Skeletal muscle tissue (tissue), 4 donors: ENCODE measurements around the gene HSPBAP1. TPM values are rescaled to one million over a fixed set of nuclear protein-coding genes. Genes with fewer than 3 reads are reported as not detected.

ENCODE experiments used
- H3K27ac ChIP-seq: one replicate; pipeline ENCODE4 v1.7.0; 2013; ENCODE audit warnings: mild to moderate bottlenecking, low read depth, low read length, inconsistent platforms
- H3K27me3 ChIP-seq, 3 donors: one replicate each; pipeline ENCODE4 v1.7.0; 2013; ENCODE audit warnings: low read length in 3 of 3; ENCODE audit not compliant: control insufficient read depth in 3 of 3, insufficient read depth in 3 of 3
- H3K36me3 ChIP-seq, 3 donors: one replicate each; pipeline ENCODE4 v1.7.0; 2013; ENCODE audit warnings: low read length in 3 of 3; ENCODE audit not compliant: control insufficient read depth in 3 of 3, insufficient read depth in 3 of 3
- H3K4me1 ChIP-seq, 3 donors: one replicate each; pipeline ENCODE4 v1.7.0; 2013; ENCODE audit warnings: low read length in 3 of 3, mild to moderate bottlenecking in 3 of 3; ENCODE audit not compliant: control insufficient read depth in 3 of 3, insufficient read depth in 3 of 3
- H3K4me3 ChIP-seq, 3 donors: one replicate each; pipeline ENCODE4 v1.7.0; 2013; ENCODE audit warnings: low read length in 3 of 3
- H3K9ac ChIP-seq, 3 donors: one replicate each; pipeline ENCODE4 v1.7.0; 2013; ENCODE audit warnings: low read length in 3 of 3, mild to moderate bottlenecking in 3 of 3, moderate library complexity in 2 of 3, low read depth in 1 of 3
- H3K9me3 ChIP-seq, 3 donors: one replicate each; pipeline ENCODE4 v1.7.0; 2013; ENCODE audit warnings: low read length in 3 of 3; ENCODE audit not compliant: control insufficient read depth in 3 of 3
- total RNA-seq: library from RNA; depleted of rRNA; stranded (reverse); fragments of >200 nt; gene quantifications from one replicate; pipeline ENCODE4 v1.2.3, GENCODE V29; 2014
- donor health status: Osteomylitis.

Gene HSPBAP1, protein sequence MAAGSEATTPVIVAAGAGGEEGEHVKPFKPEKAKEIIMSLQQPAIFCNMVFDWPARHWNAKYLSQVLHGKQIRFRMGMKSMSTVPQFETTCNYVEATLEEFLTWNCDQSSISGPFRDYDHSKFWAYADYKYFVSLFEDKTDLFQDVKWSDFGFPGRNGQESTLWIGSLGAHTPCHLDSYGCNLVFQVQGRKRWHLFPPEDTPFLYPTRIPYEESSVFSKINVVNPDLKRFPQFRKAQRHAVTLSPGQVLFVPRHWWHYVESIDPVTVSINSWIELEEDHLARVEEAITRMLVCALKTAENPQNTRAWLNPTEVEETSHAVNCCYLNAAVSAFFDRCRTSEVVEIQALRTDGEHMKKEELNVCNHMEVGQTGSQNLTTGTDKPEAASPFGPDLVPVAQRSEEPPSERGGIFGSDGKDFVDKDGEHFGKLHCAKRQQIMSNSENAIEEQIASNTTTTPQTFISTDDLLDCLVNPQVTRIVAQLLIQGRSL
- total RNA-seq: 8.9 TPM

DNA sequence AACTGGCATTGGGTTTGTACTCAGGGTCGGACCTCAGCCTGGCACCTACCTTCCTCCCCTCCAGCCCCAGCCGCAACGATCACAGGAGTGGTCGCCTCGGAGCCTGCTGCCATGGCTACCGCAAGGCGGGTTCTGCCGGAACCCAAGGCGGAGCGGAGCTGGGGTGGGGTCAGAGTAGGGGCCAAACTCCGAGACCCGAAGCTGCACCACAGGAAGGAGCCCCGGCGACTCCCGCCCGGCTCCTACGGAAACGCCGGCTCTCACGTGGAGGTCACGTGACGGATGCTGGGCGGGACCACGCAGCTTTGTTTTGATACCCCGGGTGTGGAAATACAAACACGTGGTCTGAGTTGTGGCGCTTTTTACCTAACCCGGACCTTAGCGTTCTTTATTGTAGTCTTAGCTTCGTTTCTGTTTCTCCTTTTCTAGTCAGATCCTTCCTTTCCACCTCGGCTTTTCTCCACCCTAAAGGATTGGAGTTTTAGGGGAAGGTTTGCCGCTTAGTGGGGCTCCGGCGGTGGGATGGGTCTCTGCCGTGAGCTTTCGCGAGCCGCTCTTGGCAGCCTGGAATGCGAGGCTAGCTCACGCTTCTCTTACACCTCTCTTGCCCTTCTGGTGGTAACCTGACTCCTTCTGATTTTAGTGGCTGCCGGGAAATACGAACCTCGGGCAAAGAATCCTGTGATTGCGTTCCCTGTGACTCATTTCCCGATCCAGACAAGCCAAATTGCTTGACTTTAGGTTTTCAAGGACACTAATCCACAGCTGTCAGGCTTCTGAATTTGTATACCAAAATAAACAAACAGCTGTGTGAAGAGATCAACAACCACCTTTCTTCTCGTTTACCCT is at the start of gene HSPBAP1:
Gene HSPBAP1, minus strand, starts transcription at position 264 of the 849 bp plus-strand sequence. Its CDS starts 151 bp downstream, at position 113.
- H3K9me3 ChIP-seq: no peaks in the 10 kb centered on the region
- peaks cover 27 to 45% (median 39%) of the 10 kb centered on the region in 3 donors for H3K4me1 ChIP-seq
- H3K9ac ChIP-seq: peak within 1 kb of the TSS; percentile 91 to 96 (median 93)
- H3K36me3 ChIP-seq: no peaks in the 10 kb centered on the region
- no peaks in the 10 kb centered on the region for H3K27me3 ChIP-seq
- H3K4me3 ChIP-seq: peak within 1 kb of the TSS; percentile 90 to 94 (median 93)
- peak within 1 kb of the TSS; percentile 94 for H3K27ac ChIP-seq

DNA sequence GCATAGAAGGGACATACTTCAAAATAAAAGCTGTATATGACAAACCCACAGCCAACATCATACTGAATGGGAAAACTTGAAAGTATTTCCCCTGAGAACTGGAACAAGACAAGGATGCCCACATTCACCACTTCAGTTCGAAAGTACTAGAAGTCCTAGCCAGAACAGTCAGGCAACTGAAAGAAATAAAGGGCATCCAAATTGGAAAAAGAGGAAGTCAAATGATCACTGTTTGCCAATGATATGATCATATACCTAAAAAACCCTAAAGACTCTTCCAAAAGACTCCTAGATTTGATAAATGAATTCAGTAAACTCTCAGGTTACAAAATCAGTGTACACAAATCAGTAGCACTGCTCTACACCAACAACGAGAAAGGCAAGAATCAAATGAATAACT is 42.0 kb upstream of the HSPBAP1 start:
- H3K4me1 ChIP-seq: no peaks in the 10 kb centered on the region

DNA sequence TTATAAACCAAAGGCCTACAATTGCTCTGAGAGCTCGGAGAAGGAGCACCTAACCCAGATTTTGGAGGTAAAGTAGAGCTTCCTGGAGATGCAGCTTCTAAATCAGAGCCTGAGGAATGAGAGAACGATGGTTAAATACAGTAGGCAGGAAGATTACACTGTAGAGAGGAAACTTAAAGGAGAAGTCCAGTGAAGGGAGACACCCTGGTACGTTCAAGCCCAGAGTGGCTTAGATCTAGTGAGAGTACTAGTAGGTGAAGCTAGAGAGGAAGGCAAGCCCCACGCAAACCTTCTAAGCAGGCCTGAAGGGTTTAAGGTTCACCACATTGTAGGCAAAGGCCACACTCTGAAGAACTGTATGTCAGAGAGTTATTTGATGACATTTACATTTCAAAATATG is 34.6 kb upstream of the HSPBAP1 start:
- Histone ChIP-seq H3K4me3 (no peak overlapping the region), H3K4me1 (peaks cover 0 to 11% (median 4%) of the 10 kb centered on the region in 3 donors), H3K9me3 (no peaks in the 10 kb centered on the region), H3K27me3 (no peaks in the 10 kb centered on the region), H3K9ac (no peak overlapping the region), H3K36me3 (peaks cover 0 to 30% (median 2%) of the 10 kb centered on the region in 3 donors), H3K27ac (no peak overlapping the region)

More for the DNA sequence above, 42.0 kb upstream of the HSPBAP1 start:
- Histone ChIP-seq H3K9ac (no peak overlapping the region), H3K4me3 (no peak overlapping the region), H3K9me3 (no peaks in the 10 kb centered on the region), H3K27ac (no peak overlapping the region), H3K27me3 (no peaks in the 10 kb centered on the region), H3K36me3 (peaks cover 0 to 21% (median 0%) of the 10 kb centered on the region in 3 donors)

DNA sequence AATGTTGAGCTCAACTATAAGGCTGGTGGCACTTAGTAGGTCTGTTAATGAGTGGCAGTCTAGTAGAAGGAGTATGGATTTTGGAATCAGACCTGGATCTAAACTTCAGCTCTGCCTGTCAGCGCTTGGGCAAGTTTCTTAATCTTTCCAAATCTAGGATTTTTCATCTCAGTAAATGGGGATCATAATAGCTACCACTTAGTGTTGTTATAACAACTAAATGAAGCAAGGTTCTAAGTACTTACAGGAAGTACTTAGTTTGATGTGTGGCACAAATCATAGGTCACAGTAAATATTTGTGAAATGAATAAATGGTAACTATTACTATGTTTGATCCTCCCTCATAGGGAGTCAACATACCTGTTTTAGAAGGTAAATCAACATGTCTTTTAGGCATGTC is 32.6 kb upstream of the HSPBAP1 start:
- no peak overlapping the region for H3K4me3 ChIP-seq
- H3K27ac ChIP-seq: peak overlapping the region; percentile 23
- peaks cover 0 to 17% (median 4%) of the 10 kb centered on the region in 3 donors for H3K4me1 ChIP-seq
- no peaks in the 10 kb centered on the region for H3K9me3 ChIP-seq
- H3K9ac ChIP-seq: no peak overlapping the region
- no peaks in the 10 kb centered on the region for H3K27me3 ChIP-seq
- peaks cover 4 to 22% (median 4%) of the 10 kb centered on the region in 3 donors for H3K36me3 ChIP-seq

DNA sequence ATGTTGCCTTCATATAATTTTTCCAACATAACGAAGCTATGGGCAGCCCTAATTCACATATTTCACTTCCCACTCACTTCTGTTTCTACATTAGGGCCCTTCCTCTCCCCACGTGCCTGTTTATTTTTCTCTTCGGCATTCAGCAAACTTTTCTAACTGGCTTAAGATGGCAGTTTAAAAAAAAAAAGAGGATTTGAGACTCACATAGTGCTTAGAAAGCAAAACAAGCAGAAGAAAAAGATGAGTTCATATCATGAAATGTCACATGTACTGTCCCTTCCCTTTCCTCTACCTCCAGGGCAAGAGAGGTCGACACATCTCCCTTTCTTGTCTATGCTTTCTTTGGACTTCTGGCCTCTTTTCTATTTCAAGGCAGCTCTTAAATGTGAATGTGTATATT is 31.8 kb upstream of the HSPBAP1 start:
- H3K9me3 ChIP-seq: no peaks in the 10 kb centered on the region
- H3K36me3 ChIP-seq: peaks cover 7 to 21% (median 8%) of the 10 kb centered on the region in 3 donors
- peak overlapping the region; percentile 23 for H3K27ac ChIP-seq
- H3K27me3 ChIP-seq: no peaks in the 10 kb centered on the region
- no peak overlapping the region for H3K9ac ChIP-seq
- peaks cover 0 to 17% (median 4%) of the 10 kb centered on the region in 3 donors for H3K4me1 ChIP-seq
- H3K4me3 ChIP-seq: no peak overlapping the region

DNA sequence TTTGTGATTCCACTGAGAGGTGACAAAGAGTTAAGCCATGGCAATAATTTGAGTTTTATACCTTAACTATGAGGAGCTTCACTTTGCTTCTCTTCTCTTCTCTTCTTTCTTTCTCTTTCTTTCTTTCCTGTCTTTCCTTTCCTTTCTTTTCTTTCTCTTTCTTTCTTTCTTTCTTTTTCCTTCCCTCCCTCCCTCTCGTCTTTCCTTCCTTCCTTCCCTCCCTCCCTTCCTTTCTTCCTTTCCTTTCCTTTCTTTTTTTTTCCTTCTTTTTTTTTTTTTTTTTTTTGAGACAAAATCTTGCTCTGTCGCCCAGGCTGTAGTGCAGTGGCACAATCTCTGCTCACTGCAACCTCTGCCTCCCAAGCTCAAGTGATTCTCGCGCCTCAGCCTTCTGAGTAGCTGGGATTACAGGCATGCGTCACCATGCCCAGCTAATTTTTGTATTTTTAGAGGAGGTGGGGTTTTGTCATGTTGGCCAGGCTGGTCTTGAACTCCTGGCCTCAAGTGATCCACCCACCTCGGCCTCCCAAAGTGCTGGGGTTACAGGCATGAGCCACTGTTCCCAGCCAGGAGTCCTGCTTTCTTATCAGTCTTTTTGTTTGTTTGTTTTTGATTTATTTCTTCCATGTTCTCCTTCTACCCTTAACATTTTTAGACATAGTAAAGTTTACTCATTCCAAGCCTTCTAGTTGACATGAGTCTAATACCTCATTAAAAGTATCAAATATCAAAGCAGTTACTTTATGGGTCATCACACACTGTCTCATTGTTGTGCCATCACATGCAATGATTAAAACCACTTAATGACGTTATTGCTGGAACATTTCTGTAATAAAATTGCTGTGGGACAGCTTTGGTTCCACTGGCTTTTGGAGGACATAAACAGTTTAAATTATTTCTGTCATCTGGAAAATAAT is 31.1 kb upstream of the HSPBAP1 start:
- Histone ChIP-seq H3K4me1 (peaks cover 0 to 17% (median 4%) of the 10 kb centered on the region in 3 donors), H3K36me3 (peaks cover 8 to 21% (median 8%) of the 10 kb centered on the region in 3 donors), H3K4me3 (no peak overlapping the region), H3K9ac (no peak overlapping the region), H3K27ac (peak overlapping the region; percentile 23), H3K27me3 (no peaks in the 10 kb centered on the region), H3K9me3 (no peaks in the 10 kb centered on the region)

DNA sequence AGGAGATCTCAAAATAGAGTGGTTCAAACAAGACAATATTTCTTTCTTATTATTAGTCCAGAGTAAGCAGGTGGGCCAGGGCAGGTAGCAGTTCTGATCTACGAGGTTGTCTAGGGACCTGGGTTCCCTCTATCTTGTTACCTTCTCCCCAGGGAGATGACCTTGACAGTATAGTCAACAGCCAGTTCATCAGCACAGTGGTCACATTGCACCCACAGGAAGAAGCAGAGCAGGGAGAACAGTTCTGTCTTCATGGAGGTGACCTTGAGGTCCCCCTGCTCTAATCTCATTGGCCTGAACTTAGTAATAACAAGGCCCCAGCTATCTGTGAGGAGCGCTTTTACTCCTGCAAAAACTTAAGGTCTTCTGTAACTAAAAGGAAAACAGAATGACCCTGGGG is 23.0 kb upstream of the HSPBAP1 start:
- H3K4me3 ChIP-seq: no peak overlapping the region
- no peaks in the 10 kb centered on the region for H3K27me3 ChIP-seq
- H3K4me1 ChIP-seq: peaks cover 0 to 4% (median 0%) of the 10 kb centered on the region in 3 donors
- H3K9ac ChIP-seq: no peak overlapping the region
- H3K9me3 ChIP-seq: no peaks in the 10 kb centered on the region
- H3K36me3 ChIP-seq: peaks cover 5 to 10% (median 7%) of the 10 kb centered on the region in 3 donors
- no peak overlapping the region for H3K27ac ChIP-seq

DNA sequence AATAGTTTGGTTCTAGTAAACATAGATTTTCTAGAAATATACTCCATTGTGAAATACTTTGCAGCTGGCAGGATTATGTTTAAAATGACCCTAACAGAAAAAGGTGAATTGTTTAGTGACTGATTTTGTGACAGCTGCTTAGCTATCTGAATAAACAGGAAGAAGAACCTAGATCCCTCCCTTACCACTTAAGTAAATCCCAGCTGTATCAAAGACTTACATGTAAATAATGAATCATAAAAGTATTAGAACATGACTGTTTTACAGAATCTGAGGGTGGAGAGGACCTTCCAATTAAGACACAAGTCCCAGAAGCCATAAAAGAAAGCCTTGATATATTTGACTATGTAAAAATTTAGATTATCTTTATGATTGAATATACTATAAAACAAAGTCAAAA is 17.1 kb upstream of the HSPBAP1 start:
- no peak overlapping the region for H3K4me3 ChIP-seq
- H3K27me3 ChIP-seq: no peaks in the 10 kb centered on the region
- no peak overlapping the region for H3K27ac ChIP-seq
- H3K9me3 ChIP-seq: no peaks in the 10 kb centered on the region
- no peaks in the 10 kb centered on the region for H3K4me1 ChIP-seq
- H3K9ac ChIP-seq: no peak overlapping the region
- H3K36me3 ChIP-seq: peaks cover 9 to 19% (median 9%) of the 10 kb centered on the region in 3 donors

DNA sequence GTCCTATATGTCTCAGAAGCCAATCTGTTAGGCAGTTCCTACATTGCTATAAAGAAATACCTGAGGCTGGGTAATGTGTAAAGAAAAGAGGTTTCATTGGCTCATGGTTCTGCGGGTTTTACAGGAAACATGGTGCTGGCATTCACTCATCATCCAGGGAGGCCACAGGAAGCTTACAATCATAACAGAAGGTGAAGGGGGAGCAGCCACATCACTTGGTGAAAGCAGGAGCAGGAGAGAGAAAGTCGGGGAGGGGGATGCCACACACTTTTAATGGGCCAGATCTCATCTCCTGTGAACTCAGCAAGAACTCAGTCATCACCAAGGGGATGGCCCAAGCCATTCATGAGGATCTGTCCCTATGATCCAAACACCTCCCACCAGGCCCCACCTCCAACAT is 10.3 kb upstream of the HSPBAP1 start:
- H3K27me3 ChIP-seq: no peaks in the 10 kb centered on the region
- peaks cover 9 to 16% (median 13%) of the 10 kb centered on the region in 3 donors for H3K4me1 ChIP-seq
- H3K27ac ChIP-seq: no peak overlapping the region
- peaks cover 5 to 12% (median 6%) of the 10 kb centered on the region in 3 donors for H3K36me3 ChIP-seq
- H3K4me3 ChIP-seq: no peak overlapping the region
- no peaks in the 10 kb centered on the region for H3K9me3 ChIP-seq
- H3K9ac ChIP-seq: no peak overlapping the region
